GM19463 (cell line): ENCODE results near the gene PARP3.

Source experiments
- ATAC-seq: cut with Tn5 transposase; IDR thresholded peaks from one replicate; pipeline ENCODE4 v1.9.1; 2021; ENCODE audit warnings: mild to moderate bottlenecking, moderate library complexity; ENCODE audit not compliant: unreplicated experiment

Gene PARP3

GRCh38 chr3:51947215-51947900, 5.2 kb downstream of the PARP3 start:
- ATAC-seq = no peak

GRCh38 chr3:51948016-51948580, 5.9 kb downstream of the PARP3 start:
- no peak for ATAC-seq

GRCh38 chr3:51949121-51949520, 7.0 kb downstream of the PARP3 start:
- no peak for ATAC-seq

GRCh38 chr3:51950899-51951298, 8.7 kb downstream of the PARP3 start:
- ATAC-seq = no peak

GRCh38 chr3:51953445-51953844, 11.3 kb downstream of the PARP3 start:
- ATAC-seq = no peak

GRCh38 chr3:51954105-51954504, 11.9 kb downstream of the PARP3 start:
- ATAC-seq = no peak

- no peak for ATAC-seq
Observed at GRCh38 chr3:51954713-51955112, 12.6 kb downstream of the PARP3 start.

GRCh38 chr3:51955175-51955892, 13.2 kb downstream of the PARP3 start, which contains the start of gene GPR62:
TSS of gene GPR62 (plus strand) at chr3:51955381. CDS start at chr3:51955653, 272 bp downstream.
- no peak for ATAC-seq

- ATAC-seq = no peak
Observed at GRCh38 chr3:51955893-51956770, 14.0 kb downstream of the PARP3 start.

GRCh38 chr3:51957520-51958205, 15.5 kb downstream of the PARP3 start:
- no peak for ATAC-seq

- ATAC-seq = no peak
Observed at GRCh38 chr3:51958603-51959521, 16.7 kb downstream of the PARP3 start.

- no peak for ATAC-seq
Observed at GRCh38 chr3:51959651-51960050, 17.5 kb downstream of the PARP3 start.

GRCh38 chr3:51960386-51960785, 18.2 kb downstream of the PARP3 start:
- ATAC-seq = no peak

- ATAC-seq = no peak
Observed at GRCh38 chr3:51961011-51961410, 18.8 kb downstream of the PARP3 start.

- ATAC-seq = no peak
Observed at GRCh38 chr3:51961602-51962569, 19.7 kb downstream of the PARP3 start.

- ATAC-seq = no peak
Observed at GRCh38 chr3:51962854-51963530, 20.8 kb downstream of the PARP3 start.

GRCh38 chr3:51963951-51964451, 21.8 kb downstream of the PARP3 start:
- no peak for ATAC-seq

GRCh38 chr3:51964521-51964920, 22.4 kb downstream of the PARP3 start:
- ATAC-seq = no peak
